Left colon (tissue), 2 donors: ENCODE data around the gene E2F4. TPM values are rescaled to one million over a fixed set of nuclear protein-coding genes. Genes with fewer than 3 reads are reported as not detected.

Experiments
- ATAC-seq: fragments of 200-7000 bp; cut with Tn5 transposase; one replicate; pipeline ENCODE4 v1.9.1; 2020; ENCODE audit warnings: mild to moderate bottlenecking, moderate library complexity
- DNase-seq, 2 donors: peaks; one replicate each; pipeline ENCODE4 v3.0.0-alpha.2; 2020
- intact Hi-C, 2 donors: fragments of 100-400 bp; cut with DNase I in 1 of 2; cut with micrococcal nuclease in 1 of 2; formaldehyde crosslinking; loops; one replicate each; pipeline versions ENCODE4 v1.11.2 to v1.14.0; 2022; cut with DNase I, micrococcal nuclease
- total RNA-seq, 2 donors: library from RNA; stranded (reverse); fragmentation: NEBNext Ultra II Directional; extraction: Animal tissue kit (Norgen Biotek cat#: 25700); gene quantifications; one replicate each; pipeline ENCODE4 v1.2.1, GENCODE V29; 2021
- donor health status: DM: no; HTN: no; CAD: no.
- donor health status: DM: yes; HTN: yes; CAD: no.

The E2F4 gene
- total RNA-seq, 2 donors from 2014 or later, result 59.1 to 81.4 TPM

GRCh38 chr16:67201411-67202345 lies 9.7 kb downstream of the E2F4 start:
- no peak for DNase-seq
- ATAC-seq, result no peak
- intact Hi-C loops, result no loop called here

GRCh38 chr16:67202426-67202825 lies 10.5 kb downstream of the E2F4 start:
- DNase-seq (no peak), ATAC-seq (no peak)
- intact Hi-C loops, result no loop called here

- intact Hi-C loops, result no loop called here
Measured at GRCh38 chr16:67202956-67203493, 11.1 kb downstream of the E2F4 start.

GRCh38 chr16:67204076-67204475 lies 12.1 kb downstream of the E2F4 start:
- intact Hi-C loops, result no loop called here
- ATAC-seq (no peak), DNase-seq (no peak)

More at GRCh38 chr16:67202956-67203493, 11.1 kb downstream of the E2F4 start:
- no peak for ATAC-seq
- no peak for DNase-seq

- ATAC-seq, result no peak
- no peak for DNase-seq
- intact Hi-C loops, result no loop called here
Measured at GRCh38 chr16:67206129-67206837, 14.3 kb downstream of the E2F4 start.

GRCh38 chr16:67206838-67207248 lies 14.9 kb downstream of the E2F4 start:
- no peak for DNase-seq
- ATAC-seq, result peak; percentile 12
- intact Hi-C loops, result no loop called here

GRCh38 chr16:67207249-67208091 lies 15.5 kb downstream of the E2F4 start:
- peak; percentile 17 for ATAC-seq
- intact Hi-C loops, result no loop called here
- no peak for DNase-seq

GRCh38 chr16:67208154-67208896 lies 16.4 kb downstream of the E2F4 start:
- peak; percentile 17 for ATAC-seq
- intact Hi-C loops, result no loop called here

GRCh38 chr16:67209565-67209964 lies 17.6 kb downstream of the E2F4 start:
- no peak for ATAC-seq
- intact Hi-C loops, result no loop called here
- DNase-seq, result no peak

More at GRCh38 chr16:67208154-67208896, 16.4 kb downstream of the E2F4 start:
- no peak for DNase-seq

- intact Hi-C loops, result no loop called here
Measured at GRCh38 chr16:67210069-67210937, 18.3 kb downstream of the E2F4 start.

GRCh38 chr16:67211674-67212073 lies 19.7 kb downstream of the E2F4 start:
- intact Hi-C loops, result no loop called here
- DNase-seq (no peak), ATAC-seq (no peak)

More at GRCh38 chr16:67210069-67210937, 18.3 kb downstream of the E2F4 start:
- ATAC-seq (no peak), DNase-seq (no peak)

- ATAC-seq (no peak), DNase-seq (no peak)
- intact Hi-C loops, result no loop called here
Measured at GRCh38 chr16:67212766-67213165, 20.8 kb downstream of the E2F4 start.

- ATAC-seq (no peak), DNase-seq (no peak)
- intact Hi-C loops, result no loop called here
Measured at GRCh38 chr16:67213197-67214019, 21.5 kb downstream of the E2F4 start.

- DNase-seq (no peak), ATAC-seq (no peak)
- intact Hi-C loops, result no loop called here
Measured at GRCh38 chr16:67215706-67216105, 23.8 kb downstream of the E2F4 start.

- intact Hi-C loops, result no loop called here
- DNase-seq (no peak), ATAC-seq (no peak)
Measured at GRCh38 chr16:67216612-67217490, 24.9 kb downstream of the E2F4 start.
